ENCODE measurements around the gene ASPG. TPM values are rescaled to one million over a fixed set of nuclear protein-coding genes. Genes with fewer than 3 reads are reported as not detected.

Gene ASPG
- total RNA-seq, 3 donors from 2014 or later (not counting 1 experiment from before 2014, with no cell fraction given): not detected

- no peak for TF ChIP-seq CTCF (IDR thresholded peaks at IDR 0.05)
- 80% methylated on average over 29 of the region's 29 CpGs for WGBS (ENCODE audit: insufficient coverage)
- Mint-ChIP-seq H3K9me3 (no peaks in the 10 kb centered on the region), H3K4me3 (no peak overlapping the region), H3K27ac (no peak overlapping the region), H3K27me3 (ENCODE audit: low read depth in 2 of 2) (no peaks in the 10 kb centered on the region), H3K4me1 (no peaks in the 10 kb centered on the region), H3K36me3 (no peaks in the 10 kb centered on the region)
- H3K27me3 ChIP-seq (ENCODE audit: control insufficient read depth, insufficient read depth, low read length): no peaks in the 10 kb centered on the region
- H3K9me3 ChIP-seq (ENCODE audit: control insufficient read depth, insufficient read depth, low read length): no peaks in the 10 kb centered on the region
- ATAC-seq (no peak), DNase-seq (no peak)
- no peak overlapping the region for H3K27ac ChIP-seq (ENCODE audit: low read length)
- H3K36me3 ChIP-seq (ENCODE audit: control insufficient read depth, insufficient read depth, low read length): no peaks in the 10 kb centered on the region
- H3K4me3 ChIP-seq (ENCODE audit: low read length): no peak overlapping the region
- intact Hi-C loops (cut with micrococcal nuclease): no loop called here
- no peaks in the 10 kb centered on the region for H3K4me1 ChIP-seq (ENCODE audit: control insufficient read depth, insufficient read depth, low read length)
Observed at GRCh38 chr14:104155513-104155912, 70.0 kb downstream of the ASPG start.

- 89% methylated on average over 5 of the region's 5 CpGs for WGBS (ENCODE audit: insufficient coverage)
- no peak for ATAC-seq
- no peak for DNase-seq
- no peak for TF ChIP-seq CTCF (IDR thresholded peaks at IDR 0.05)
- Mint-ChIP-seq H3K4me3 (no peak overlapping the region), H3K9me3 (no peaks in the 10 kb centered on the region), H3K36me3 (no peaks in the 10 kb centered on the region), H3K4me1 (no peaks in the 10 kb centered on the region), H3K27me3 (ENCODE audit: low read depth in 2 of 2) (no peaks in the 10 kb centered on the region), H3K27ac (no peak overlapping the region)
- Histone ChIP-seq H3K4me3 (ENCODE audit: low read length) (no peak overlapping the region), H3K4me1 (ENCODE audit: control insufficient read depth, insufficient read depth, low read length) (no peaks in the 10 kb centered on the region), H3K27ac (ENCODE audit: low read length) (no peak overlapping the region), H3K27me3 (ENCODE audit: control insufficient read depth, insufficient read depth, low read length) (no peaks in the 10 kb centered on the region), H3K36me3 (ENCODE audit: control insufficient read depth, insufficient read depth, low read length) (no peaks in the 10 kb centered on the region), H3K9me3 (ENCODE audit: control insufficient read depth, insufficient read depth, low read length) (no peaks in the 10 kb centered on the region)
- intact Hi-C loops (cut with micrococcal nuclease): no loop called here
Observed at GRCh38 chr14:104156142-104156541, 70.6 kb downstream of the ASPG start.

- H3K4me3 ChIP-seq (ENCODE audit: low read length): no peak overlapping the region
- H3K9me3 Mint-ChIP-seq: no peaks in the 10 kb centered on the region
- 91% methylated on average over 42 of the region's 42 CpGs for WGBS (ENCODE audit: insufficient coverage)
- ATAC-seq (no peak), DNase-seq (no peak)
- H3K27me3 Mint-ChIP-seq (ENCODE audit: low read depth in 2 of 2): no peaks in the 10 kb centered on the region
- H3K4me3 Mint-ChIP-seq: no peak overlapping the region
- no peaks in the 10 kb centered on the region for H3K4me1 ChIP-seq (ENCODE audit: control insufficient read depth, insufficient read depth, low read length)
- H3K27me3 ChIP-seq (ENCODE audit: control insufficient read depth, insufficient read depth, low read length): no peaks in the 10 kb centered on the region
- H3K27ac Mint-ChIP-seq: no peak overlapping the region
- no peaks in the 10 kb centered on the region for H3K9me3 ChIP-seq (ENCODE audit: control insufficient read depth, insufficient read depth, low read length)
- no peak overlapping the region for H3K27ac ChIP-seq (ENCODE audit: low read length)
- H3K4me1 Mint-ChIP-seq: no peaks in the 10 kb centered on the region
- H3K36me3 Mint-ChIP-seq: no peaks in the 10 kb centered on the region
- H3K36me3 ChIP-seq (ENCODE audit: control insufficient read depth, insufficient read depth, low read length): no peaks in the 10 kb centered on the region
- no peak for TF ChIP-seq CTCF (IDR thresholded peaks at IDR 0.05)
- intact Hi-C loops (cut with micrococcal nuclease): no loop called here
Observed at GRCh38 chr14:104157016-104157928, 71.8 kb downstream of the ASPG start.
